Activated T-helper 2 cell treated with anti-CD3 and anti-CD28 coated beads, Interferon-gamma antibody, Interleukin-2, Interleukin-4, amounts not matched to agents 10 μg/mL and 5 μg/mL and 100 μg/mL, durations not matched to agents 14 hours and 24 hours and 36 hours (primary cell): ENCODE measurements around the gene PPBP. TPM values are rescaled to one million over a fixed set of nuclear protein-coding genes. Genes with fewer than 3 reads are reported as not detected.
"Not testable (repeated sequence)": the region's sequence is repeated elsewhere in the genome, so short reads cannot be mapped to it uniquely, and the experiment has no call there.

Source experiments
- DNase-seq: peaks from one replicate; pipeline ENCODE4 v3.0.0; 2021; ENCODE audit warnings: low spot score
- H3K27ac Mint-ChIP-seq: one replicate; pipeline ENCODE4 v1.8.0; 2021; ENCODE audit warnings: mixed read lengths
- H3K27me3 Mint-ChIP-seq: one replicate; pipeline ENCODE4 v1.8.0; 2021; ENCODE audit warnings: low read depth, mixed read lengths
- H3K36me3 Mint-ChIP-seq: one replicate; pipeline ENCODE4 v1.8.0; 2021; ENCODE audit warnings: low read depth, mixed read lengths
- H3K4me1 Mint-ChIP-seq: one replicate; pipeline ENCODE4 v1.8.0; 2021; ENCODE audit warnings: low read depth, mixed read lengths
- H3K4me3 Mint-ChIP-seq: one replicate; pipeline ENCODE4 v1.8.0; 2021; ENCODE audit warnings: low read depth, mild to moderate bottlenecking, moderate library complexity, mixed read lengths
- H3K9me3 Mint-ChIP-seq: one replicate; pipeline ENCODE4 v1.8.0; 2021; ENCODE audit warnings: mixed read lengths
- intact Hi-C: fragments of 100-400 bp; cut with micrococcal nuclease; formaldehyde crosslinking; loops from one replicate; pipeline ENCODE4 v1.15.1; 2023
- total RNA-seq: library from RNA; stranded (reverse); gene quantifications from 2 replicates; pipeline ENCODE4 v1.2.3, GENCODE V29; 2022

Gene PPBP
- total RNA-seq, 1 donor from 2014 or later: not detected

GRCh38 chr4:73989031-73989430 lies 1.0 kb upstream of the PPBP start:
- no peak for DNase-seq
- H3K9me3 Mint-ChIP-seq: no peaks in the 10 kb centered on the region
- H3K36me3 Mint-ChIP-seq: no peaks in the 10 kb centered on the region
- H3K27ac Mint-ChIP-seq: no peak overlapping the region
- no peaks in the 10 kb centered on the region for H3K4me1 Mint-ChIP-seq
- H3K27me3 Mint-ChIP-seq: no peaks in the 10 kb centered on the region
- no peak overlapping the region for H3K4me3 Mint-ChIP-seq
- intact Hi-C loops: no loop called here

- H3K4me3 Mint-ChIP-seq: no peak overlapping the region
- no peak for DNase-seq
- intact Hi-C loops: no loop called here
- no peaks in the 10 kb centered on the region for H3K9me3 Mint-ChIP-seq
- no peak overlapping the region for H3K27ac Mint-ChIP-seq
- no peaks in the 10 kb centered on the region for H3K36me3 Mint-ChIP-seq
- H3K4me1 Mint-ChIP-seq: no peaks in the 10 kb centered on the region
- H3K27me3 Mint-ChIP-seq: no peaks in the 10 kb centered on the region
These were observed 2.5 kb downstream of the PPBP start for GRCh38 chr4:73985528-73985852.

GRCh38 chr4:73984736-73985527 lies 3.1 kb downstream of the PPBP start:
- no peak for DNase-seq
- intact Hi-C loops: no loop called here

GRCh38 chr4:73981175-73981574 lies 6.8 kb downstream of the PPBP start:
- H3K27me3 Mint-ChIP-seq, H3K9me3 Mint-ChIP-seq, H3K27ac Mint-ChIP-seq, H3K36me3 Mint-ChIP-seq, H3K4me3 Mint-ChIP-seq, H3K4me1 Mint-ChIP-seq, DNase-seq, intact Hi-C loops: not testable (repeated sequence)

More at GRCh38 chr4:73984736-73985527, 3.1 kb downstream of the PPBP start:
- H3K9me3 Mint-ChIP-seq: no peaks in the 10 kb centered on the region
- H3K4me1 Mint-ChIP-seq: no peaks in the 10 kb centered on the region
- no peak overlapping the region for H3K27ac Mint-ChIP-seq
- H3K27me3 Mint-ChIP-seq: no peaks in the 10 kb centered on the region
- no peaks in the 10 kb centered on the region for H3K36me3 Mint-ChIP-seq
- no peak overlapping the region for H3K4me3 Mint-ChIP-seq

- H3K4me3 Mint-ChIP-seq: no peak overlapping the region
- H3K4me1 Mint-ChIP-seq: no peaks in the 10 kb centered on the region
- no peaks in the 10 kb centered on the region for H3K27me3 Mint-ChIP-seq
- intact Hi-C loops: no loop called here
- no peak overlapping the region for H3K27ac Mint-ChIP-seq
- peaks cover 2% of the 10 kb centered on the region for H3K9me3 Mint-ChIP-seq
- no peaks in the 10 kb centered on the region for H3K36me3 Mint-ChIP-seq
- DNase-seq: no peak
These were observed 8.5 kb downstream of the PPBP start for GRCh38 chr4:73979407-73979957.

- Mint-ChIP-seq H3K9me3 (peaks cover 4% of the 10 kb centered on the region), H3K4me3 (no peak overlapping the region), H3K27me3 (no peaks in the 10 kb centered on the region), H3K4me1 (no peaks in the 10 kb centered on the region), H3K27ac (no peak overlapping the region), H3K36me3 (no peaks in the 10 kb centered on the region)
- no peak for DNase-seq
- intact Hi-C loops: no loop called here
These were observed 9.1 kb downstream of the PPBP start for GRCh38 chr4:73978886-73979285.

GRCh38 chr4:73976716-73977115 lies 11.3 kb downstream of the PPBP start:
- H3K27me3 Mint-ChIP-seq: no peaks in the 10 kb centered on the region
- H3K4me3 Mint-ChIP-seq: no peak overlapping the region

GRCh38 chr4:73976217-73976616 lies 11.8 kb downstream of the PPBP start:
- intact Hi-C loops: no loop called here
- H3K4me3 Mint-ChIP-seq: no peak overlapping the region
- peaks cover 10% of the 10 kb centered on the region for H3K9me3 Mint-ChIP-seq
- H3K27me3 Mint-ChIP-seq: no peaks in the 10 kb centered on the region
- no peak for DNase-seq
- H3K27ac Mint-ChIP-seq: no peak overlapping the region
- H3K36me3 Mint-ChIP-seq: no peaks in the 10 kb centered on the region
- H3K4me1 Mint-ChIP-seq: no peaks in the 10 kb centered on the region

More at GRCh38 chr4:73976716-73977115, 11.3 kb downstream of the PPBP start:
- Mint-ChIP-seq H3K36me3 (no peaks in the 10 kb centered on the region), H3K27ac (no peak overlapping the region), H3K4me1 (no peaks in the 10 kb centered on the region), H3K9me3 (peaks cover 8% of the 10 kb centered on the region)
- no peak for DNase-seq
- intact Hi-C loops: no loop called here

GRCh38 chr4:73974352-73974751 lies 13.6 kb downstream of the PPBP start:
- intact Hi-C loops: no loop called here
- DNase-seq: no peak
- Mint-ChIP-seq H3K4me1 (no peaks in the 10 kb centered on the region), H3K36me3 (no peaks in the 10 kb centered on the region), H3K27ac (no peak overlapping the region), H3K27me3 (no peaks in the 10 kb centered on the region), H3K9me3 (peaks cover 15% of the 10 kb centered on the region), H3K4me3 (no peak overlapping the region)

- no peak overlapping the region for H3K4me3 Mint-ChIP-seq
- H3K4me1 Mint-ChIP-seq: no peaks in the 10 kb centered on the region
- no peaks in the 10 kb centered on the region for H3K27me3 Mint-ChIP-seq
- no peak for DNase-seq
- no peak overlapping the region for H3K27ac Mint-ChIP-seq
- no peaks in the 10 kb centered on the region for H3K36me3 Mint-ChIP-seq
- intact Hi-C loops: no loop called here
- peaks cover 15% of the 10 kb centered on the region for H3K9me3 Mint-ChIP-seq
These were observed 17.0 kb downstream of the PPBP start for GRCh38 chr4:73970945-73971344.

GRCh38 chr4:73970011-73970410 lies 18.0 kb downstream of the PPBP start:
- intact Hi-C loops: no loop called here
- H3K4me1 Mint-ChIP-seq: no peaks in the 10 kb centered on the region
- no peak overlapping the region for H3K4me3 Mint-ChIP-seq
- H3K36me3 Mint-ChIP-seq: no peaks in the 10 kb centered on the region
- H3K27ac Mint-ChIP-seq: no peak overlapping the region
- no peaks in the 10 kb centered on the region for H3K27me3 Mint-ChIP-seq
- DNase-seq: no peak
- H3K9me3 Mint-ChIP-seq: peaks cover 15% of the 10 kb centered on the region

GRCh38 chr4:73967866-73968265 lies 20.1 kb downstream of the PPBP start:
- Mint-ChIP-seq H3K9me3 (peaks cover 7% of the 10 kb centered on the region), H3K4me3 (no peak overlapping the region), H3K36me3 (no peaks in the 10 kb centered on the region), H3K27me3 (no peaks in the 10 kb centered on the region), H3K27ac (no peak overlapping the region), H3K4me1 (no peaks in the 10 kb centered on the region)
- intact Hi-C loops: no loop called here
- DNase-seq: no peak

- Mint-ChIP-seq H3K9me3 (peaks cover 15% of the 10 kb centered on the region), H3K36me3 (no peaks in the 10 kb centered on the region)
- intact Hi-C loops: no loop called here
These were observed 23.0 kb downstream of the PPBP start for GRCh38 chr4:73964862-73965611.

More at GRCh38 chr4:73964862-73965611, 23.0 kb downstream of the PPBP start:
- Mint-ChIP-seq H3K27ac (no peak overlapping the region), H3K4me1 (no peaks in the 10 kb centered on the region), H3K27me3 (no peaks in the 10 kb centered on the region), H3K4me3 (no peak overlapping the region)
- DNase-seq: no peak
